Pancreas (tissue), 10 donors: ENCODE measurements around the gene ANKRD17. TPM values are rescaled to one million over a fixed set of nuclear protein-coding genes. Genes with fewer than 3 reads are reported as not detected.

Experiments
- ATAC-seq, 4 donors: fragments of 200-7000 bp; cut with Tn5 transposase; one replicate each; pipeline versions ENCODE4 v1.8.0 to v1.9.1; 2020; ENCODE audit warnings: mild to moderate bottlenecking in 4 of 4, moderate library complexity in 4 of 4
- DNase-seq, 6 donors: peaks; one replicate each; pipeline ENCODE4 v3.0.0-alpha.2; 2020
- FAIRE-seq: peaks from 2 replicates; lab custom pipeline; 2012; peaks lifted over from hg19 to GRCh38; lab: Jason Lieb, UNC
- H3K27ac ChIP-seq, 4 donors: fragments of 200-600 bp; sonication (generic); 1 replicate in 3 of 4; 2 replicates in 1 of 4; pipeline versions ENCODE4 v1.5.0 to v1.8.0; 2020
- H3K27me3 ChIP-seq, 4 donors: fragments of 200-600 bp; one replicate each; pipeline ENCODE4 v1.8.0; 2021
- H3K36me3 ChIP-seq, 3 donors: fragments of 200-600 bp; sonication (generic) in 1 of 3; one replicate each; pipeline versions ENCODE4 v1.5.0 to v1.8.0; 2020 to 2021
- H3K4me1 ChIP-seq, 3 donors: fragments of 200-600 bp; one replicate each; pipeline ENCODE4 v1.8.0; 2021
- H3K4me3 ChIP-seq, 4 donors: fragments of 200-600 bp; sonication (generic) in 2 of 4; one replicate each; pipeline versions ENCODE4 v1.5.0 to v1.8.0; 2020 to 2021
- H3K9me3 ChIP-seq, 4 donors: fragments of 200-600 bp; one replicate each; pipeline ENCODE4 v1.8.0; 2021
- CTCF ChIP-seq, 4 donors: fragments of 200-600 bp; sonication (generic) in 3 of 4; IDR thresholded peaks; one replicate each; pipeline versions ENCODE4 v1.5.0 to v1.8.0; 2021; ENCODE audit warnings: antibody characterized with exemption in 4 of 4
- WGBS, 2 donors: extraction: QIAGEN DNeasy Blood & Tissue Kit; methylation state at CpG; one replicate each; pipeline ENCODE4 v1.1.7; 2013; 5-methylcytosine and 5-hydroxymethylcytosine counted together
- intact Hi-C, 3 donors: fragments of 100-400 bp; cut with DNase I; formaldehyde crosslinking; loops; one replicate each; pipeline versions ENCODE4 v1.11.1 to v1.14.2; 2022
- polyA plus RNA-seq, 2 donors: library from polyadenylated mRNA; stranded (reverse); fragments of 200-250 nt; gene quantifications; one replicate each; pipeline ENCODE4 v1.2.3, GENCODE V29; 2013
- total RNA-seq, 6 donors: library from RNA; stranded (reverse); fragmentation: NEBNext Ultra II Directional in 4 of 6; extraction: Animal tissue kit (Norgen Biotek cat#: 25700) in 4 of 6; gene quantifications; one replicate each; pipeline versions ENCODE4 v1.2.1 to v1.2.4, GENCODE V29; 2021 to 2023
- donor health status: healthy with polysubstance abuse.
- donor health status: DM: no; HTN: no; CAD: no; lungs with moderate emphysema.
- donor health status: DM: no; HTN: no; CAD: no.
- donor health status: control.
- donor health status: control.
- donor health status: Bipolar disorder and iron deficiency.
- donor health status: DM: yes; HTN: yes; CAD: no.
- donor health status: DM: no; HTN: no; CAD: no.
- donor health status: DM: no; HTN: no; CAD: no.
- donor health status: DM: yes; HTN: yes; CAD: no.

Gene ANKRD17
- total and polyA plus RNA-seq, 8 donors, result 7.7 to 45.8 (median 31.0) TPM

GRCh38 chr4:73222466-73223257 lies 35.9 kb downstream of the ANKRD17 start:
- peak; percentile 99 to 100 (median 99) for ATAC-seq
- no peaks in the 10 kb centered on the region for H3K9me3 ChIP-seq
- WGBS, 2 donors, result 0 to 1% methylated on average over 6 of the region's 6 CpGs
- FAIRE-seq, result peak; percentile 99
- peak in 3 of 6 donors; percentile 73 to 80 (median 77) for DNase-seq
- H3K4me1 ChIP-seq, result peaks cover 11 to 31% (median 23%) of the 10 kb centered on the region in 3 donors
- intact Hi-C loops, result no loop called here
- TF ChIP-seq CTCF (IDR thresholded peaks at IDR 0.05), result no peak
- H3K36me3 ChIP-seq, result no peaks in the 10 kb centered on the region
- H3K27me3 ChIP-seq, result no peaks in the 10 kb centered on the region
- H3K27ac ChIP-seq, result peak overlapping the region; percentile 74 to 88 (median 83)
- H3K4me3 ChIP-seq, result peak overlapping the region; percentile 24 to 50 (median 40)

- DNase-seq (no peak), ATAC-seq (peak in 3 of 4 donors; percentile 15 to 48 (median 38)), FAIRE-seq (no peak)
- H3K4me1 ChIP-seq, result peaks cover 11 to 31% (median 23%) of the 10 kb centered on the region in 3 donors
- H3K36me3 ChIP-seq, result no peaks in the 10 kb centered on the region
- no peak for TF ChIP-seq CTCF (IDR thresholded peaks at IDR 0.05)
- intact Hi-C loops, result no loop called here
- WGBS, 2 donors, result 49 to 50% methylated on average over 2 of the region's 2 CpGs
- H3K4me3 ChIP-seq, result peak overlapping the region; percentile 24 to 50 (median 40)
- no peaks in the 10 kb centered on the region for H3K27me3 ChIP-seq
- no peaks in the 10 kb centered on the region for H3K9me3 ChIP-seq
- peak overlapping the region in 2 of 4 donors; percentile 88 for H3K27ac ChIP-seq
Measured at GRCh38 chr4:73221734-73222133, 36.9 kb downstream of the ANKRD17 start.

GRCh38 chr4:73220815-73221214 lies 37.8 kb downstream of the ANKRD17 start:
- intact Hi-C loops, result no loop called here
- ATAC-seq (no peak), DNase-seq (no peak), FAIRE-seq (peak; percentile 26)
- no peak overlapping the region for H3K27ac ChIP-seq
- H3K9me3 ChIP-seq, result no peaks in the 10 kb centered on the region
- H3K4me3 ChIP-seq, result peak overlapping the region in 1 of 4 donors; percentile 50
- no peaks in the 10 kb centered on the region for H3K27me3 ChIP-seq
- H3K36me3 ChIP-seq, result no peaks in the 10 kb centered on the region
- H3K4me1 ChIP-seq, result peaks cover 11 to 31% (median 23%) of the 10 kb centered on the region in 3 donors
- no peak for TF ChIP-seq CTCF (IDR thresholded peaks at IDR 0.05)

- Histone ChIP-seq H3K9me3 (no peaks in the 10 kb centered on the region), H3K36me3 (no peaks in the 10 kb centered on the region), H3K27me3 (no peaks in the 10 kb centered on the region), H3K27ac (peak overlapping the region in 1 of 4 donors; percentile 19), H3K4me1 (peaks cover 0 to 21% (median 13%) of the 10 kb centered on the region in 3 donors), H3K4me3 (no peak overlapping the region)
- DNase-seq (no peak), FAIRE-seq (no peak), ATAC-seq (peak in 3 of 4 donors; percentile 28 to 69 (median 52))
- intact Hi-C loops, result no loop called here
- WGBS, 2 donors, result 75 to 86% methylated on average over 2 of the region's 2 CpGs
- TF ChIP-seq CTCF (IDR thresholded peaks at IDR 0.05), result no peak
Measured at GRCh38 chr4:73213916-73214653, 44.5 kb downstream of the ANKRD17 start.
